Endodermal cell (in vitro differentiated cells): ENCODE results near the gene BRAP. TPM values are rescaled to one million over a fixed set of nuclear protein-coding genes. Genes with fewer than 3 reads are reported as not detected.

Experiments used
- DNase-seq: peaks from one replicate; pipeline ENCODE4 v3.0.0-alpha.2; 2017
- H3K27ac ChIP-seq: 2 replicates; pipeline ENCODE4 v1.5.1; 2013; ENCODE audit warnings: mild to moderate bottlenecking, low read depth, low read length, moderate library complexity
- H3K27me3 ChIP-seq: 2 replicates; pipeline ENCODE4 v1.6.1; 2013; ENCODE audit warnings: mild to moderate bottlenecking, low read length, moderate library complexity; ENCODE audit not compliant: insufficient read depth, control insufficient read depth, poor library complexity, severe bottlenecking
- H3K36me3 ChIP-seq: 2 replicates; pipeline ENCODE4 v1.7.0; 2013; ENCODE audit warnings: mild to moderate bottlenecking, low read length, moderate library complexity; ENCODE audit not compliant: control insufficient read depth, insufficient read depth
- H3K4me1 ChIP-seq: one replicate; pipeline ENCODE4 v1.7.0; 2013; ENCODE audit warnings: low read length; ENCODE audit not compliant: control insufficient read depth, insufficient read depth
- H3K4me3 ChIP-seq: 2 replicates; pipeline ENCODE4 v1.5.1; 2013; ENCODE audit warnings: mild to moderate bottlenecking, low read length, moderate library complexity
- H3K9ac ChIP-seq: 2 replicates; pipeline ENCODE4 v1.6.1; 2013; ENCODE audit warnings: mild to moderate bottlenecking, low read length, moderate library complexity; ENCODE audit not compliant: poor library complexity, severe bottlenecking; ENCODE audit errors: extremely low read depth
- H3K9me3 ChIP-seq: 2 replicates; pipeline ENCODE4 v1.6.1; 2013; ENCODE audit warnings: mild to moderate bottlenecking, low read length, moderate library complexity; ENCODE audit not compliant: control insufficient read depth
- H3K27ac Mint-ChIP-seq: 2 replicates; pipeline ENCODE4 v1.8.0; 2020; ENCODE audit warnings: mixed read lengths
- H3K27me3 Mint-ChIP-seq: 2 replicates; pipeline ENCODE4 v1.8.0; 2021; ENCODE audit warnings: mild to moderate bottlenecking, mixed read lengths; ENCODE audit not compliant: insufficient read depth
- H3K36me3 Mint-ChIP-seq: 2 replicates; pipeline ENCODE4 v1.8.0; 2020; ENCODE audit warnings: low read depth, mixed read lengths
- H3K4me1 Mint-ChIP-seq: 2 replicates; pipeline ENCODE4 v1.8.0; 2020; ENCODE audit warnings: mixed read lengths
- H3K4me3 Mint-ChIP-seq: 2 replicates; pipeline ENCODE4 v1.8.0; 2020; ENCODE audit warnings: mild to moderate bottlenecking, moderate library complexity, mixed read lengths
- H3K9me3 Mint-ChIP-seq: 2 replicates; pipeline ENCODE4 v1.8.0; 2020; ENCODE audit warnings: mild to moderate bottlenecking, mixed read lengths
- CTCF ChIP-seq: fragments of 200-600 bp; sonication (generic); conservative IDR thresholded peaks from 2 replicates; pipeline ENCODE4 v1.5.0; 2021; ENCODE audit warnings: antibody characterized with exemption, mild to moderate bottlenecking
- WGBS, 2 experiments: methylation state at CpG; one replicate each; pipeline versions ENCODE4 v1.1.5 to v1.1.7; 2013; ENCODE audit warnings: missing lambda C conversion rate in 2 of 2, mixed read lengths in 1 of 2; ENCODE audit not compliant: insufficient coverage in 1 of 2, insufficient read length in 1 of 2; 5-methylcytosine and 5-hydroxymethylcytosine counted together
- total RNA-seq, 2 donors: library from RNA; stranded (reverse); fragmentation: NEBNext Ultra II Directional in 1 of 2; extraction: Animal tissue kit (Norgen Biotek cat#: 25700) in 1 of 2; gene quantifications; 2 replicates in 1 of 2; 3 replicates in 1 of 2; pipeline ENCODE4 v1.2.1, GENCODE V29; 2021

Gene BRAP
- total RNA-seq, 2 donors from 2014 or later, result 23.6 to 24.5 TPM

GRCh38 chr12:111705672-111706071, 19.9 kb upstream of the BRAP start:
- no peaks in the 10 kb centered on the region for H3K4me1 Mint-ChIP-seq
- H3K4me1 ChIP-seq, result no peaks in the 10 kb centered on the region
- H3K27ac Mint-ChIP-seq, result no peak overlapping the region
- no peak overlapping the region for H3K27ac ChIP-seq
- no peaks in the 10 kb centered on the region for H3K27me3 ChIP-seq
- WGBS, 2 experiments, result 93 to 96% methylated on average over 4 to 5 of the region's 5 CpGs
- H3K9ac ChIP-seq, result no peak overlapping the region
- H3K4me3 Mint-ChIP-seq, result no peak overlapping the region
- peaks cover 54% of the 10 kb centered on the region for H3K36me3 ChIP-seq
- H3K4me3 ChIP-seq, result no peak overlapping the region
- no peak for DNase-seq
- no peaks in the 10 kb centered on the region for H3K9me3 ChIP-seq
- no peaks in the 10 kb centered on the region for H3K9me3 Mint-ChIP-seq
- no peak for TF ChIP-seq CTCF
- peaks cover 67% of the 10 kb centered on the region for H3K36me3 Mint-ChIP-seq
- no peaks in the 10 kb centered on the region for H3K27me3 Mint-ChIP-seq

GRCh38 chr12:111699962-111700361, 14.2 kb upstream of the BRAP start:
- 71 to 92% methylated on average over 1 of the region's 2 CpGs for WGBS, 2 experiments
- Histone ChIP-seq H3K27ac (no peak overlapping the region), H3K36me3 (peaks cover 38% of the 10 kb centered on the region), H3K4me1 (no peaks in the 10 kb centered on the region), H3K9me3 (no peaks in the 10 kb centered on the region), H3K4me3 (no peak overlapping the region), H3K9ac (no peak overlapping the region), H3K27me3 (no peaks in the 10 kb centered on the region)
- H3K27ac Mint-ChIP-seq, result no peak overlapping the region
- H3K9me3 Mint-ChIP-seq, result no peaks in the 10 kb centered on the region
- H3K4me1 Mint-ChIP-seq, result no peaks in the 10 kb centered on the region
- no peak for TF ChIP-seq CTCF
- no peak for DNase-seq
- no peaks in the 10 kb centered on the region for H3K27me3 Mint-ChIP-seq
- no peak overlapping the region for H3K4me3 Mint-ChIP-seq
- H3K36me3 Mint-ChIP-seq, result peaks cover 57% of the 10 kb centered on the region

GRCh38 chr12:111693818-111694217, 8.1 kb upstream of the BRAP start:
- Mint-ChIP-seq H3K9me3 (no peaks in the 10 kb centered on the region), H3K4me1 (no peaks in the 10 kb centered on the region), H3K27me3 (no peaks in the 10 kb centered on the region), H3K4me3 (no peak overlapping the region), H3K36me3 (peaks cover 59% of the 10 kb centered on the region), H3K27ac (no peak overlapping the region)
- Histone ChIP-seq H3K4me3 (no peak overlapping the region), H3K9ac (no peak overlapping the region), H3K9me3 (no peaks in the 10 kb centered on the region), H3K4me1 (no peaks in the 10 kb centered on the region), H3K36me3 (peaks cover 37% of the 10 kb centered on the region), H3K27ac (no peak overlapping the region), H3K27me3 (no peaks in the 10 kb centered on the region)
- TF ChIP-seq CTCF, result no peak
- no peak for DNase-seq
- 92 to 98% methylated on average over 5 of the region's 5 CpGs for WGBS, 2 experiments
